ENCODE data around the gene COL25A1. TPM values are rescaled to one million over a fixed set of nuclear protein-coding genes. Genes with fewer than 3 reads are reported as not detected.

The COL25A1 gene
- total RNA-seq, 2 donors from 2014 or later = 0.29 TPM; not detected in 1

DNA sequence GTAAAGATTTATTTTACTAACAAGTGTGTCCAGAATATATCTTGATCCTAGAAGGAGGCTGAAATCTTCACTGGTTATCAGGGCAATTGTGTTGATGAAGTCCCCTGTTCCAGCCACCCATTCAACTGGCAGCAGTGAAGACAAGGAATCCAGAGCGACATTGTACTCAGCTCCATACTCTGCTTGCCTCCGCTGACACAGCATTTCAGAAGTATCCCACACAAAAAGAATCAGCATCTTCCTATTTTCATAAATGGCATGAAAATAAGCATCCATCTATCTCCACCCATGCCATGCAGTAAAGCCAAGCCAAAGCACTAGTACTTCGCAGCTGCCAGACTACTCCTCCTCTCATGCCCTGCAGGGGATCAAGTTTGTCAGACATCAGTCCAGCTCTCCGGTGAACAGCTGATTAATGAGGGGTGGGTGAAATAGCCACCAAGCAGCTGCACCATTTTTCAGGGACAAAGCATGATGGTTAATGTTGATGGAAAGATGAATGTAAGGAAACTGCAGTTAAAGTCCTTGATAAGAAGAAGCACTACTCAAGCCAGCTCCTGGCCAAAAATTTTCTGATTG is 54.0 kb downstream of the COL25A1 start:
- TF ChIP-seq, protein P1, sequence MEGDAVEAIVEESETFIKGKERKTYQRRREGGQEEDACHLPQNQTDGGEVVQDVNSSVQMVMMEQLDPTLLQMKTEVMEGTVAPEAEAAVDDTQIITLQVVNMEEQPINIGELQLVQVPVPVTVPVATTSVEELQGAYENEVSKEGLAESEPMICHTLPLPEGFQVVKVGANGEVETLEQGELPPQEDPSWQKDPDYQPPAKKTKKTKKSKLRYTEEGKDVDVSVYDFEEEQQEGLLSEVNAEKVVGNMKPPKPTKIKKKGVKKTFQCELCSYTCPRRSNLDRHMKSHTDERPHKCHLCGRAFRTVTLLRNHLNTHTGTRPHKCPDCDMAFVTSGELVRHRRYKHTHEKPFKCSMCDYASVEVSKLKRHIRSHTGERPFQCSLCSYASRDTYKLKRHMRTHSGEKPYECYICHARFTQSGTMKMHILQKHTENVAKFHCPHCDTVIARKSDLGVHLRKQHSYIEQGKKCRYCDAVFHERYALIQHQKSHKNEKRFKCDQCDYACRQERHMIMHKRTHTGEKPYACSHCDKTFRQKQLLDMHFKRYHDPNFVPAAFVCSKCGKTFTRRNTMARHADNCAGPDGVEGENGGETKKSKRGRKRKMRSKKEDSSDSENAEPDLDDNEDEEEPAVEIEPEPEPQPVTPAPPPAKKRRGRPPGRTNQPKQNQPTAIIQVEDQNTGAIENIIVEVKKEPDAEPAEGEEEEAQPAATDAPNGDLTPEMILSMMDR (IDR thresholded peaks at IDR 0.05) = no peak
- no peaks in the 10 kb centered on the region for H3K27me3 ChIP-seq
- intact Hi-C loops (cut with DNase I) = no loop called here
- no peak overlapping the region for H3K27ac ChIP-seq
- H3K9me3 ChIP-seq = no peaks in the 10 kb centered on the region
- H3K36me3 ChIP-seq = no peaks in the 10 kb centered on the region
- H3K4me3 ChIP-seq = no peak overlapping the region
- no peaks in the 10 kb centered on the region for H3K4me1 ChIP-seq
- no peak for DNase-seq
- H3K9ac ChIP-seq (ENCODE audit: low read depth in 2 of 2, low read length in 2 of 2) = no peak overlapping the region

DNA sequence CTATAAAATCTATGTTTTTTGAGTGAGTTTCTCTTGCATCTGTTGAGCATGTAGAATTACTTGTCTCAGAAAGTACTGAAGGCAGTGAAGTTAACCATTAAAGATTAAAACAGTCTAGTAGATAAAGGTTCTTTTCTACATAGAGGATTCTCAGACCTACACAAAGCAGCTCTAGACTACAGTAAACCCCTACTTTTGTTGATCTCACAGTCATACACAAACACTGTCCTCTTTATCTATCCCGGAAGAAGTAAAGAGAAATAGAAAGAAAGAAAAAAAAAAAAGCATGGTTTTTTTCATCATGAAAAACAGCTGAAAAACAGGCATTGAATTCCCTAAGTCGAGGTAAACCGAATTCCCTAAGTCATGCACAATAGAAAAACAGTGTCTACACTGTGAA is 58.6 kb downstream of the COL25A1 start:
- no peak overlapping the region for H3K9ac ChIP-seq (ENCODE audit: low read depth in 2 of 2, low read length in 2 of 2)
- H3K27me3 ChIP-seq = no peaks in the 10 kb centered on the region
- intact Hi-C loops (cut with DNase I) = no loop called here
- no peaks in the 10 kb centered on the region for H3K9me3 ChIP-seq
- DNase-seq = no peak
- no peaks in the 10 kb centered on the region for H3K4me1 ChIP-seq
- no peak overlapping the region for H3K27ac ChIP-seq
- no peaks in the 10 kb centered on the region for H3K36me3 ChIP-seq
- H3K4me3 ChIP-seq = no peak overlapping the region
- TF ChIP-seq, protein P1 (IDR thresholded peaks at IDR 0.05) = no peak

DNA sequence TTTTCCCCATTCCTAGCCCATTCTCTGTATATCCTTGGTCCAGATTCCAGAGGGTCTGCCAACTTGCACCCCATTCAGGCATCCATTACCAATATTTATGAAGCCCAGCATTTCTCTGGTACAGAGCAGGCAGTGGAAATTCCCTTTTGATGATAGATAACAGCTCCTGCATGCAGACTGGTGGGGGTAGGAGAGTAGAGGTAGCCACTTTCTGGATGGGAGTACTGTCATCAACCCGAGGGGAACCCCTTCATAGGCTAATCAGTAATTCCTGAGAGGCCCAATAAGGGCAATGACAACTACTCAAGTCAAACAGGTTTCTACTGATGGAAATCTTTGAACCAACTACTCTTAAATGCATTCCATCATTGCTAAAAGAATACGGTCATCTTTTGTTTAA is 63.7 kb downstream of the COL25A1 start:
- H3K36me3 ChIP-seq = no peaks in the 10 kb centered on the region
- H3K4me1 ChIP-seq = no peaks in the 10 kb centered on the region
- no peaks in the 10 kb centered on the region for H3K27me3 ChIP-seq
- TF ChIP-seq, protein P1 (IDR thresholded peaks at IDR 0.05) = no peak
- H3K9me3 ChIP-seq = no peaks in the 10 kb centered on the region
- intact Hi-C loops (cut with DNase I) = no loop called here
- no peak overlapping the region for H3K9ac ChIP-seq (ENCODE audit: low read depth in 2 of 2, low read length in 2 of 2)
- no peak overlapping the region for H3K4me3 ChIP-seq
- no peak overlapping the region for H3K27ac ChIP-seq
- DNase-seq = no peak

DNA sequence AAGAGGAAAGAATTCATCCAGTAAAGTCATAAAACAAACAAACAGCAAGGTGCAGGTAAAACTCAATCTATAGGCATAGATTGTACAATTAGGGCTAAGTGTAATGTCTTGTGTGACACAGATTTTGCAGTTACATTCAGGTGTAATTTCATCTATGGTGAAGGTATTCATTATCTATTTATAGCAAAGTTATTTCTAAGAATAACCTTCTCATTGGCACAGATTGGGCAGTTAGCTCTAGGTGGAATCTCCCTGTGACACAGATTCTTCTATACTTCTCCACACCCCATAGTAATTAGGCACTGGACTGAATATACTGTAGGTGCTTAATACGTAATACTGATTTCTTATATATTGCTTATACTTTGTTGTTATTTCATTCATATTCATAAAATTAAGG is 66.8 kb downstream of the COL25A1 start:
- Histone ChIP-seq H3K9ac (ENCODE audit: low read depth in 2 of 2, low read length in 2 of 2) (no peak overlapping the region), H3K27me3 (no peaks in the 10 kb centered on the region), H3K36me3 (no peaks in the 10 kb centered on the region), H3K9me3 (no peaks in the 10 kb centered on the region), H3K27ac (no peak overlapping the region), H3K4me3 (no peak overlapping the region), H3K4me1 (no peaks in the 10 kb centered on the region)
- DNase-seq = no peak
- intact Hi-C loops (cut with DNase I) = no loop called here
- TF ChIP-seq, protein P1 (IDR thresholded peaks at IDR 0.05) = no peak

- Histone ChIP-seq H3K4me3 (no peak overlapping the region), H3K9ac (ENCODE audit: low read depth in 2 of 2, low read length in 2 of 2) (no peak overlapping the region), H3K27me3 (no peaks in the 10 kb centered on the region), H3K36me3 (no peaks in the 10 kb centered on the region), H3K9me3 (no peaks in the 10 kb centered on the region), H3K4me1 (no peaks in the 10 kb centered on the region), H3K27ac (no peak overlapping the region)
- no peak for DNase-seq
- intact Hi-C loops (cut with DNase I) = no loop called here
- TF ChIP-seq, protein P1 (IDR thresholded peaks at IDR 0.05) = no peak
Observed at GRCh38 chr4:109234596-109234995, 67.9 kb downstream of the COL25A1 start.
